GM10248 (cell line): ENCODE results near the gene AQP2.

Experiments used
- CTCF ChIA-PET: fragments of 300-600 bp; sonication (Branson Sonifier 250); formaldehyde crosslinking; extraction: SDS; loops from one replicate; lab custom pipeline; 2021; ENCODE audit warnings: antibody characterized with exemption; lab: Yijun Ruan, JAX
- POLR2A ChIA-PET: fragments of 350-650 bp; sonication (Branson Sonifier 250); formaldehyde crosslinking; extraction: SDS; loops from one replicate; lab custom pipeline; 2020; ENCODE audit warnings: antibody characterized with exemption; lab: Yijun Ruan, JAX
- DNase-seq: peaks from one replicate; pipeline ENCODE4 v3.0.0; 2012; ENCODE audit errors: extremely low spot score
- TF ChIP-seq, protein P1 (sequence below): IDR thresholded peaks from 2 replicates; pipeline ENCODE4 v1.5.1; 2012; ENCODE audit warnings: mild to moderate bottlenecking, low read depth; ENCODE audit errors: extremely low read depth, missing control alignments, control extremely low read depth

Gene AQP2

DNA sequence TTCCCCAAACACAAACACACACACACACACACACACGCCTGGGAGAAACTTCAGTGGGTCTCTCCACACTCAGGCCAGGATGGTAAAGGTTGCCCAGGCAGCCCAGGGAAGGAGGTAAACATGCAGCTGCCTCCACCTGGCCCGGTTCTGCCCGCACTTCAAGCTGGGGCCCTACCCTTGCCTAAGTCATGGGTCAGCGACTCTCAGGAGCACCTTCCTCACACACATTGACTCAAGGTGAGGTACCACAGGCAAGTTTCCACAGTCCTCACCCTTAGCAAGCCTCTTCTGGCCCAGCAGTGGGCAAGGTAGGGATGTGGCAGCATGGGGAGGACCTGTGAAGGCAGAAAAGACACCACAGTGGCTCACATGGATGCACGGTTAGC, 32.8 kb upstream of the AQP2 start:
- no peak for DNase-seq
- TF ChIP-seq, protein P1, sequence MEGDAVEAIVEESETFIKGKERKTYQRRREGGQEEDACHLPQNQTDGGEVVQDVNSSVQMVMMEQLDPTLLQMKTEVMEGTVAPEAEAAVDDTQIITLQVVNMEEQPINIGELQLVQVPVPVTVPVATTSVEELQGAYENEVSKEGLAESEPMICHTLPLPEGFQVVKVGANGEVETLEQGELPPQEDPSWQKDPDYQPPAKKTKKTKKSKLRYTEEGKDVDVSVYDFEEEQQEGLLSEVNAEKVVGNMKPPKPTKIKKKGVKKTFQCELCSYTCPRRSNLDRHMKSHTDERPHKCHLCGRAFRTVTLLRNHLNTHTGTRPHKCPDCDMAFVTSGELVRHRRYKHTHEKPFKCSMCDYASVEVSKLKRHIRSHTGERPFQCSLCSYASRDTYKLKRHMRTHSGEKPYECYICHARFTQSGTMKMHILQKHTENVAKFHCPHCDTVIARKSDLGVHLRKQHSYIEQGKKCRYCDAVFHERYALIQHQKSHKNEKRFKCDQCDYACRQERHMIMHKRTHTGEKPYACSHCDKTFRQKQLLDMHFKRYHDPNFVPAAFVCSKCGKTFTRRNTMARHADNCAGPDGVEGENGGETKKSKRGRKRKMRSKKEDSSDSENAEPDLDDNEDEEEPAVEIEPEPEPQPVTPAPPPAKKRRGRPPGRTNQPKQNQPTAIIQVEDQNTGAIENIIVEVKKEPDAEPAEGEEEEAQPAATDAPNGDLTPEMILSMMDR, result no peak
- CTCF ChIA-PET, result interaction anchor here (0.9 kb wide), 1 partner anchor 51 kb away, joined by 4 read pairs; no protein-coding TSS in a partner anchor
- POLR2A ChIA-PET, result no interaction called here

DNA sequence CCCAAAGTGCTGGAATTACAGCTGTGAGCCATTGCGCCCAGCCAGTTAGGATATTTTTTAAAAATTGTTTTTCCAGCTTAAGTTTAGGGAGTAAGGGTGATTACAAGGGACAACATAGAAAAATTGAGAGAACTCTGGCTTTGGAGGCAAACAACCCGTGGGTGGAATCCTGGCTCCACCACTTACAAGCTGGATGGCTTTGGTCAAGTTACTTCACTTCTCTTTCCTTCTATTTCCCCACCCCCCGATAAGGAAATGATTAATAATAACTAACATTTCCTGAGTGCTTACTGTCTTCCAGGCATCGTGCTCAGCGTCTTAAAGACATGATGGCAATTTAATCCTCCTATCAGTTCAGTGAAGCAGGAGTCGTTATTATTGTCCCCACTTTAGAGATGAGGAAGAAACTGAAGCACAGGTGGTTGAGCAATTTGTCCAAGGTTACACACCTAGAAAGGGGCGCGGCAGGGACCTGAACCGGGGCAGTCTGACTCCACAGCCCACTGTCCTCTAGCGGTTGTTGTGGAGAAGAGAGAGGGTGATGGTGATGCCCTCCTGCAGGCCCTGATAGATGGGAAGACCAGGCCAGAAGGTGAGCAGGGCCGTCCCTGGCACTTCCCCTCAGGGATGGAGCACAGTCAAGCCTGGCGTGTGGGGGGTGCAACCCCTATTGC, 30.2 kb upstream of the AQP2 start:
- DNase-seq, result no peak
- TF ChIP-seq, protein P1, result no peak
- POLR2A ChIA-PET, result no interaction called here
- CTCF ChIA-PET, result interaction anchor here (1.2 kb wide), 1 partner anchor 47 kb away, joined by 3 read pairs; no protein-coding TSS in a partner anchor

- ChIA-PET CTCF (no interaction called here), POLR2A (no interaction called here)
- TF ChIP-seq, protein P1, result no peak
- no peak for DNase-seq
Measured at GRCh38 chr12:49920915-49921286, 29.6 kb upstream of the AQP2 start.

- ChIA-PET CTCF (no interaction called here), POLR2A (no interaction called here)
- TF ChIP-seq, protein P1, result no peak
- DNase-seq, result no peak
Measured at GRCh38 chr12:49921299-49921698, 29.2 kb upstream of the AQP2 start.

- TF ChIP-seq, protein P1, result no peak
- ChIA-PET POLR2A (no interaction called here), CTCF (no interaction called here)
- no peak for DNase-seq
Measured at GRCh38 chr12:49921936-49922335, 28.6 kb upstream of the AQP2 start.

- ChIA-PET POLR2A (no interaction called here), CTCF (no interaction called here)
- TF ChIP-seq, protein P1, result no peak
- DNase-seq, result no peak
Measured at GRCh38 chr12:49922349-49923034, 28.0 kb upstream of the AQP2 start.
